ENCODE measurements around the gene CLEC1B.

DNA sequence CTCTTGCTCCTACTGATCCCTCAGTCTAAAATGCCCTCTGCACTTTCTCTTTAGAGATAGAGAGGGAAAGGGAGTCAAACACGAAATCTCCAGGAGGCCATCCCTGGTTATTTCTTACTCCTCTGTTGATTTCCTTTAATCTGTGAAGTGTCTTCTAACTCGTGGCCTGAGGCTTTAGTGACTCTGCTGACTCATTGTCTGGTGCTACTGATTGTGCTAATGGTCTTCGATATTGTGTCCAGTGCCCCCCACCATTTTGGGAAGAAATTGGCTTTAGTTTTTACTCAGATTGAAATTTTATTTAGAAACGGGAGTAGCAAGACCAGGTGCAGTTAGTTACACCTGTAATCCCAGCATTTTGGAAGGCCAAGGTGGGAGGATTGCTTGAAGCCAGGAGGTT lies 32.4 kb upstream of the CLEC1B start:
- TF ChIP-seq POLR2A (IDR thresholded peaks at IDR 0.05), result no peak
- TF ChIP-seq, protein P1, sequence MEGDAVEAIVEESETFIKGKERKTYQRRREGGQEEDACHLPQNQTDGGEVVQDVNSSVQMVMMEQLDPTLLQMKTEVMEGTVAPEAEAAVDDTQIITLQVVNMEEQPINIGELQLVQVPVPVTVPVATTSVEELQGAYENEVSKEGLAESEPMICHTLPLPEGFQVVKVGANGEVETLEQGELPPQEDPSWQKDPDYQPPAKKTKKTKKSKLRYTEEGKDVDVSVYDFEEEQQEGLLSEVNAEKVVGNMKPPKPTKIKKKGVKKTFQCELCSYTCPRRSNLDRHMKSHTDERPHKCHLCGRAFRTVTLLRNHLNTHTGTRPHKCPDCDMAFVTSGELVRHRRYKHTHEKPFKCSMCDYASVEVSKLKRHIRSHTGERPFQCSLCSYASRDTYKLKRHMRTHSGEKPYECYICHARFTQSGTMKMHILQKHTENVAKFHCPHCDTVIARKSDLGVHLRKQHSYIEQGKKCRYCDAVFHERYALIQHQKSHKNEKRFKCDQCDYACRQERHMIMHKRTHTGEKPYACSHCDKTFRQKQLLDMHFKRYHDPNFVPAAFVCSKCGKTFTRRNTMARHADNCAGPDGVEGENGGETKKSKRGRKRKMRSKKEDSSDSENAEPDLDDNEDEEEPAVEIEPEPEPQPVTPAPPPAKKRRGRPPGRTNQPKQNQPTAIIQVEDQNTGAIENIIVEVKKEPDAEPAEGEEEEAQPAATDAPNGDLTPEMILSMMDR (IDR thresholded peaks at IDR 0.05), result no peak

Data from breast epithelium (tissue), 3 donors.